LHCN-M2 (cell line): ENCODE data around the gene LZTR1. TPM values are rescaled to one million over a fixed set of nuclear protein-coding genes. Genes with fewer than 3 reads are reported as not detected.
"Not testable (repeated sequence)": the region's sequence is repeated elsewhere in the genome, so short reads cannot be mapped to it uniquely, and the experiment has no call there.

ENCODE experiments used
- DNase-seq: peaks from one replicate; pipeline ENCODE4 v3.0.0-alpha.2; 2012; ENCODE audit warnings: low read depth
- polyA plus RNA-seq: library from polyadenylated mRNA; unstranded; fragments of >200 nt; gene quantifications from one replicate; pipeline ENCODE4 v1.2.1, GENCODE V29; 2012; ENCODE audit warnings: missing spikeins
- total RNA-seq: library from RNA; depleted of rRNA; stranded (reverse); fragments of >200 nt; gene quantifications from 2 replicates; pipeline ENCODE4 v1.2.3, GENCODE V29; 2014; rRNA removed

The LZTR1 gene
- total RNA-seq: 57.6 and 64.1 TPM in 2 replicates
- 34.0 TPM for polyA plus RNA-seq

GRCh38 chr22:20981787-20982562 lies at the start of gene LZTR1:
TSS of gene LZTR1 (plus strand) at chr22:20982297. CDS start at chr22:20982372, 75 bp downstream.
- peak; percentile 78 for DNase-seq

- no peak for DNase-seq
Measured at GRCh38 chr22:20933910-20934309, 48.2 kb upstream of the LZTR1 start.

- DNase-seq: not testable (repeated sequence)
Measured at GRCh38 chr22:20935049-20935448, 47.0 kb upstream of the LZTR1 start.

GRCh38 chr22:20935780-20936539 lies 46.1 kb upstream of the LZTR1 start:
- DNase-seq: not testable (repeated sequence)

- DNase-seq: no peak
Measured at GRCh38 chr22:20937031-20937793, 44.9 kb upstream of the LZTR1 start.

- no peak for DNase-seq
Measured at GRCh38 chr22:20937794-20938671, 44.1 kb upstream of the LZTR1 start.

GRCh38 chr22:20939457-20940185 lies 42.5 kb upstream of the LZTR1 start:
- DNase-seq: not testable (repeated sequence)

GRCh38 chr22:20940186-20940651 lies 41.9 kb upstream of the LZTR1 start:
- no peak for DNase-seq

- no peak for DNase-seq
Measured at GRCh38 chr22:20940904-20941385, 41.2 kb upstream of the LZTR1 start.

GRCh38 chr22:20942203-20942902 lies 39.7 kb upstream of the LZTR1 start:
- not testable (repeated sequence) for DNase-seq

- no peak for DNase-seq
Measured at GRCh38 chr22:20943104-20943933, 38.8 kb upstream of the LZTR1 start.

GRCh38 chr22:20944042-20944441 lies 38.1 kb upstream of the LZTR1 start:
- DNase-seq: no peak

- no peak for DNase-seq
Measured at GRCh38 chr22:20945578-20945934, 36.5 kb upstream of the LZTR1 start.

- peak; percentile 33 for DNase-seq
Measured at GRCh38 chr22:20946080-20946986, 35.8 kb upstream of the LZTR1 start.

GRCh38 chr22:20946991-20947390 lies 35.1 kb upstream of the LZTR1 start:
- no peak for DNase-seq

GRCh38 chr22:20948450-20948849 lies 33.6 kb upstream of the LZTR1 start:
- DNase-seq: no peak

GRCh38 chr22:20948989-20949388 lies 33.1 kb upstream of the LZTR1 start:
- DNase-seq: no peak
